ENCODE data around the gene BRD8. TPM values are rescaled to one million over a fixed set of nuclear protein-coding genes. Genes with fewer than 3 reads are reported as not detected.
A peak's percentile ranks its signal among the peaks of the same experiment; 100 is the strongest.

The BRD8 gene
- total and polyA plus RNA-seq, 9 of the 15 experiments (the other 6 are each of a cell fraction or from before 2014, with no cell fraction given) = 54.6 to 163 (median 87.0) TPM

DNA sequence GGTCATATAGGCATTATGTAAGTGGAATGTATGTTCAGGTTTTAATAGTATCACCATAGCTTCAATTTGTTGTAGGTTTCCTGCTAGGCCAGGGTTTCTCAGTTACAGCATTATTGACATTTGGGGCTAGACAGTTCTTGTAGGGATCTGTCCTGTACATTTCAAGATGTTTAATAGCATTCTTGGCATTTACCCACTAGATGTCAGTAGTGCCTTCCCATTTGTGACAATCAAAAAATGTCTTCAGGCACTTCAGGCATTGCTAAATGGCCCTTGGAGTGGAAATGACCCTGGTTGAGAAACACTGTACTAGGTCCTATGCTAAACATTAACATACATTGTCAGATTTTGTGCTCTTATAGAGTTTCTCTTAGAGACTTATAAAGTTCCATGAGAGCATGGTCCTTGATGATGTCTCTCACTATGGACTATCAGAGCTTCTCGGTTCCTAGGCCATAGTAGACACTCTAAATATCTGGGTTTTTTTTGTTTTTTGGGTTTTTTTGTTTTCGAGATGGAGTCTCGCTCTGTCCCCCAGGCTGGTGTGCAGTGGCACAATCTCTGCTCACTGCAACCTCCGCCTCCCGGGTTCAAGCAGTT, 1.9 kb upstream of the BRD8 start (continued):
- TF ChIP-seq, protein P1, sequence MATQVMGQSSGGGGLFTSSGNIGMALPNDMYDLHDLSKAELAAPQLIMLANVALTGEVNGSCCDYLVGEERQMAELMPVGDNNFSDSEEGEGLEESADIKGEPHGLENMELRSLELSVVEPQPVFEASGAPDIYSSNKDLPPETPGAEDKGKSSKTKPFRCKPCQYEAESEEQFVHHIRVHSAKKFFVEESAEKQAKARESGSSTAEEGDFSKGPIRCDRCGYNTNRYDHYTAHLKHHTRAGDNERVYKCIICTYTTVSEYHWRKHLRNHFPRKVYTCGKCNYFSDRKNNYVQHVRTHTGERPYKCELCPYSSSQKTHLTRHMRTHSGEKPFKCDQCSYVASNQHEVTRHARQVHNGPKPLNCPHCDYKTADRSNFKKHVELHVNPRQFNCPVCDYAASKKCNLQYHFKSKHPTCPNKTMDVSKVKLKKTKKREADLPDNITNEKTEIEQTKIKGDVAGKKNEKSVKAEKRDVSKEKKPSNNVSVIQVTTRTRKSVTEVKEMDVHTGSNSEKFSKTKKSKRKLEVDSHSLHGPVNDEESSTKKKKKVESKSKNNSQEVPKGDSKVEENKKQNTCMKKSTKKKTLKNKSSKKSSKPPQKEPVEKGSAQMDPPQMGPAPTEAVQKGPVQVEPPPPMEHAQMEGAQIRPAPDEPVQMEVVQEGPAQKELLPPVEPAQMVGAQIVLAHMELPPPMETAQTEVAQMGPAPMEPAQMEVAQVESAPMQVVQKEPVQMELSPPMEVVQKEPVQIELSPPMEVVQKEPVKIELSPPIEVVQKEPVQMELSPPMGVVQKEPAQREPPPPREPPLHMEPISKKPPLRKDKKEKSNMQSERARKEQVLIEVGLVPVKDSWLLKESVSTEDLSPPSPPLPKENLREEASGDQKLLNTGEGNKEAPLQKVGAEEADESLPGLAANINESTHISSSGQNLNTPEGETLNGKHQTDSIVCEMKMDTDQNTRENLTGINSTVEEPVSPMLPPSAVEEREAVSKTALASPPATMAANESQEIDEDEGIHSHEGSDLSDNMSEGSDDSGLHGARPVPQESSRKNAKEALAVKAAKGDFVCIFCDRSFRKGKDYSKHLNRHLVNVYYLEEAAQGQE (IDR thresholded peaks at IDR 0.05; ENCODE audit: borderline replicate concordance) = peak; percentile 56; the same call in 1 of the 2 replicates
- TF ChIP-seq, protein P1 (CRISPR knock-in tag; IDR thresholded peaks at IDR 0.05; ENCODE audit: low read depth) = no peak
- TF ChIP-seq ATF7 (IDR thresholded peaks at IDR 0.05) (peak; percentile 18; the same call in 1 of the 2 replicates), TEAD1 (CRISPR knock-in tag; IDR thresholded peaks at IDR 0.05) (peak in 1 of 2 experiments; percentile 17; a peak in 1 of 4 replicates), CREM (IDR thresholded peaks at IDR 0.05; ENCODE audit: low read depth) (0 out of 2 replicates have a peak, but pooled peaks have one; percentile 11), SMC3 (conservative IDR thresholded peaks at IDR 0.05; ENCODE audit: insufficient read depth, low read depth, low read length) (peak; percentile 56), DEAF1 (CRISPR knock-in tag; IDR thresholded peaks at IDR 0.05) (peak; percentile 75), ZNF121 (CRISPR knock-in tag; conservative IDR thresholded peaks at IDR 0.05) (no peak), ZNF444 (CRISPR knock-in tag; IDR thresholded peaks at IDR 0.05) (no peak), ZNF583 (CRISPR knock-in tag; IDR thresholded peaks at IDR 0.05) (no peak)

Measured in K562 (cell line).